Subcutaneous adipose tissue (tissue), 4 donors: ENCODE results near the gene INVS. TPM values are rescaled to one million over a fixed set of nuclear protein-coding genes. Genes with fewer than 3 reads are reported as not detected.

ENCODE experiments used
- total RNA-seq, 4 donors: library from RNA; depleted of rRNA; stranded (reverse); fragments of >200 nt; gene quantifications; one replicate each; pipeline ENCODE4 v1.1.0, GENCODE V29; 2016
- TF ChIP-seq, protein P1 (sequence below): fragments of 450-650 bp; IDR thresholded peaks from one replicate; pipeline ENCODE4 v1.5.1; 2016; ENCODE audit warnings: low read depth, mild to moderate bottlenecking, control low read depth, antibody characterized with exemption, moderate library complexity

The INVS gene
- total RNA-seq, 4 donors from 2014 or later: 33.0 to 36.4 (median 35.9) TPM

DNA sequence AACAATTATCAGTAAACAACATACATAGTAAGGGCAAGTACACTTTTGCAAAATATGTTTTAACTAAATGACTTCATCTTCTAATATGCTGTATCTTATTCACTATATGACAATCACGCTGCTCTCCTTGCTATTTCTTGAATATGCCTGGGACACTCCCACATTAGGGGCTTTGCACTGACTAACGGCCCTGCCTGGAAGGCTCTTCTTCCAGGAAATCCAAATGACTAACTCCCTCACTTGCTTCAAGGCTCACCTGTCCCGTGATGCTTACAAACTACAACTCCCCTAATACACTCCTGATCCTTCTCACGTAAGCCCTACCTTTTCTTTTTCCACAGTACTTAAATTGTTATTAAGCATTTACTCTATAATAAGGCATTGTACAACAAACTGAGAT, 10.8 kb upstream of the INVS start:
- TF ChIP-seq, protein P1, sequence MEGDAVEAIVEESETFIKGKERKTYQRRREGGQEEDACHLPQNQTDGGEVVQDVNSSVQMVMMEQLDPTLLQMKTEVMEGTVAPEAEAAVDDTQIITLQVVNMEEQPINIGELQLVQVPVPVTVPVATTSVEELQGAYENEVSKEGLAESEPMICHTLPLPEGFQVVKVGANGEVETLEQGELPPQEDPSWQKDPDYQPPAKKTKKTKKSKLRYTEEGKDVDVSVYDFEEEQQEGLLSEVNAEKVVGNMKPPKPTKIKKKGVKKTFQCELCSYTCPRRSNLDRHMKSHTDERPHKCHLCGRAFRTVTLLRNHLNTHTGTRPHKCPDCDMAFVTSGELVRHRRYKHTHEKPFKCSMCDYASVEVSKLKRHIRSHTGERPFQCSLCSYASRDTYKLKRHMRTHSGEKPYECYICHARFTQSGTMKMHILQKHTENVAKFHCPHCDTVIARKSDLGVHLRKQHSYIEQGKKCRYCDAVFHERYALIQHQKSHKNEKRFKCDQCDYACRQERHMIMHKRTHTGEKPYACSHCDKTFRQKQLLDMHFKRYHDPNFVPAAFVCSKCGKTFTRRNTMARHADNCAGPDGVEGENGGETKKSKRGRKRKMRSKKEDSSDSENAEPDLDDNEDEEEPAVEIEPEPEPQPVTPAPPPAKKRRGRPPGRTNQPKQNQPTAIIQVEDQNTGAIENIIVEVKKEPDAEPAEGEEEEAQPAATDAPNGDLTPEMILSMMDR: no peak

- TF ChIP-seq, protein P1: no peak
Observed at GRCh38 chr9:100090880-100091279, 8.2 kb upstream of the INVS start.

- TF ChIP-seq, protein P1: no peak
Observed at GRCh38 chr9:100091650-100092049, 7.4 kb upstream of the INVS start.

DNA sequence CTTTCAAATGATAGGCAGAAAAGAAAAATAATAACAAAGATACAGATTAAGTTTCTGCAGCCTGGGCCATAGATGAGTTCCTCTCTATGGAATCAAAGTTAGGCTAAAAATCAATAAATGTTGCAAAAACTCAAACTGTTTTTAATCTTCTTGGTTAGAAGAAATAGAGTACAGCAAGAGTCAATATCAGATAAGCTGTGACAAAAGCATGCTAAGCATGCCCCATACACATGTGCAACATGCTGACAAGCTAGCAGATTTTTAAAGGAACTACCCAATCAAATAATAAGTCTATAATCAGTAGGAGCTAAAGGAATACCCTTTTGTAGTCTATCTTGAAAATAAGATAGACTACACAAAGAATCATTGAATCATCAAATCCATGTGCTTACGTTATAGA, 7.0 kb upstream of the INVS start:
- TF ChIP-seq, protein P1: no peak

- TF ChIP-seq, protein P1: no peak
Observed at GRCh38 chr9:100096378-100096916, 2.6 kb upstream of the INVS start.

DNA sequence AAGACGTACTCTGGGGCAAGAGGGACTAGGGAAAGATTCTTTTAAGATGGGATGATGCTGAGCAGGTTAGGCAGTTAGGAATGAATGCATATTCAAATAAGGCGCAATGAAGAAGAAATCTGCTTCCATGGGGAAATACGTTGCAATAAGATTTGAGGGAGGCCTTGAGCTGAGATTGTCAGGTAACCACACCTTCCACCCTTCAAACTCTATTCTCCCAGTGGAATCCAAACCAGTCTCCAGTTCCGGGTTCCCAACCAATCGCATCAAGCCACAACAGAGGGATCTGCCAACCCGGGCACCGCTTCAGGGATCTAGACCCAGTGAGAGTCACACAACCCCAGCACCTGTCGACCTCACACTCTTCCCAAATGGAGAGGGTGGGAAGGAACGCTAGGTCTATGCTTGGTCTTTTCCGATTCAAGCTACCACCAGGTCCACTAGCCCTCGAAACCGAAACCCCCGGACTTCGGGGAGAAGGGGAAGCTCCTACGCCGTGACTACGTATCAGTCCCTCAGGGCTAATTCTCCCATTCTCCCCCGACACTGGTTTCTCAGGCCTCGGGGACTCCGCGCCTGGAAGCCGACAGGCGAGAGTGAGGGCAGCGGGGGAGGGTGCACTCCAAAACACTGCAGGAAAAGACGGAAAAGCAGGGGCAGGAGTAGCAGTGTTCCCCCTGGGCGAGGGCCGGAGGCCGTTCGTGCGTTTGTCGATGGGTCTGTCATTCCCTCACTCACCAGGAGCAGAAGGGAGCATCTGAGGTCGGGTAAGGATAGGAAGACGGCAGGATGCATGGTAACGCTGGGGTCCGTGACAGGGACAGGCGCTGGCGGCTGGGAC, 777 bp upstream of the INVS start:
- TF ChIP-seq, protein P1: no peak

DNA sequence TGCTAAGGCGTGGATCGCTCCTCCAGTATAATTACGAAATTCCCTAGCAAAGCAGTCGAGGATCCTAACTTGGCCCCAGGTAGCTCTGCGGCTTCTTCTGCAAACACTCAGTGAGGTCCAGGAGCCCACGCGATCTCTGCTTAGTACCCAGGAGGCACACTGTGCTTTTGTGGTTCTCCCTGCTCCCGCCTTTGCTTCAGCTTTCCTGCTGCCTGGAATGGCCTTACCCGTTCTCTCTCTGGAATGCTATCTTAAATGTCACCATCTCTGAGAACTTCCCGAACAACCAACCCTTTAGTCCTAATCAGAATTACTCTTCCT, 639 bp downstream of the INVS start:
- TF ChIP-seq, protein P1: no peak
